ENCODE measurements around the gene SLIT3.

The SLIT3 gene

DNA sequence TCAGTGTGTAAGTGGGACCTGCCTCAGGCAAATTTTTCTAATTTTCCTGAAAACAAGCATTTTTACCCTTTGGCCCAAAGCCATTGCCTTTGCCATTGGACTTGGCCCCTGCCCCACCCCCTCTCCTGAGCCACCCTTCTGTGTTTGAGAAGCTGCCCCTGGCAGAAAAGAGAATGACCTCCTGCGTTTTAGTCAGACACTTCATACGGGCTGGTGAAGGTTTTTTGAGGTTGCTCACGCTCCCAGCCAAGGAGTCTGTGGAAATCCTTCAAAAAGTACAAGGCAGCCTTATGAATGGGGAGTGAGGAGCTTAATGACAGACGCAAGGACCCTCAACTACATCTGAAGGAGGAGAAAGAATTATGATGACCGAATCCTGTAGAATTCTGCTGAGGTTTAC lies 308.9 kb downstream of the SLIT3 start:
- no peak for DNase-seq (ENCODE audit: low spot score)

GRCh38 chr5:168991311-168991710 lies 309.6 kb downstream of the SLIT3 start:
- DNase-seq (ENCODE audit: low spot score), result no peak

- no peak for DNase-seq (ENCODE audit: low spot score)
Observed at GRCh38 chr5:168990679-168991078, 310.3 kb downstream of the SLIT3 start.

DNA sequence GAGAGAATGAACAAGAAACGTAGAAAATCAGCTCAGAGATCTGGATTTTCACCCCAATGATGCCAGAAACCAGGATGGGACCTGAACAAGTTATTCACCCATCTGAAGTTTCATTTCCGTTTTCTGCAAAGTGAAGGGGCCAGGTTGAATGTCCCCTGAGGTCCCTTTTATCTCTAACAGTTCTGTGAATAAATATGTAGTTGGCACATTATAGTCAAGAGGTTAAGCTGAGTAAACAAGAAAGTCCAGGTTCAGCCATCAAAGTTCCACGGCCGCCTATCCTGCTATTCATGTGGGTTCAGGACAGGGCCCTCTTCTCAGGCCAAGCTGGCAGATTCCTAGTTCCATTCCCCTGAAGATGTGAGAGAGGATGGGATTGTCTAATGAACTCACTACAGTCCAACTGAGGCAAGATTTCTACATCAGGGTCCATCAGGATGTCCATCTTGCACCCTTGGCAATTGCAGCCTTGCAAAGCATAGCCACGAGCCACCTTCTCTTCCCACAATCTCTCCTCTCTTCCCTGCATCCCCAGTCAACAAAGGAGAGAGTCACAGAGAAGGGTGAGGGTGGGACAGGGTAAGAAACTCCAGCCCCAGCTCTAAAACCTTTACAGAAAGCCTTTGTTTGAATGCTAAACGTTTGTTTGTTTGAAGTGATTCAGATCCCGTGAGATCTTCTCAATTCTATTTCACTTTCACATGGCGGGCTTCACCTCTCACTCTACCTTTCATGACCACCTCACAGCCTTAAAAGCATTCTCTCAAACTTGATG lies 311.0 kb downstream of the SLIT3 start:
- DNase-seq (ENCODE audit: low spot score), result no peak

- DNase-seq (ENCODE audit: low spot score), result no peak
Observed at GRCh38 chr5:168988699-168989098, 312.2 kb downstream of the SLIT3 start.

- DNase-seq (ENCODE audit: low spot score), result peak; percentile 86
Observed at GRCh38 chr5:168987543-168988300, 313.2 kb downstream of the SLIT3 start.

GRCh38 chr5:168985454-168985853 lies 315.5 kb downstream of the SLIT3 start:
- no peak for DNase-seq (ENCODE audit: low spot score)

- no peak for DNase-seq (ENCODE audit: low spot score)
Observed at GRCh38 chr5:168984135-168984675, 316.7 kb downstream of the SLIT3 start.

GRCh38 chr5:168979135-168979534 lies 321.8 kb downstream of the SLIT3 start:
- DNase-seq (ENCODE audit: low spot score), result no peak

DNA sequence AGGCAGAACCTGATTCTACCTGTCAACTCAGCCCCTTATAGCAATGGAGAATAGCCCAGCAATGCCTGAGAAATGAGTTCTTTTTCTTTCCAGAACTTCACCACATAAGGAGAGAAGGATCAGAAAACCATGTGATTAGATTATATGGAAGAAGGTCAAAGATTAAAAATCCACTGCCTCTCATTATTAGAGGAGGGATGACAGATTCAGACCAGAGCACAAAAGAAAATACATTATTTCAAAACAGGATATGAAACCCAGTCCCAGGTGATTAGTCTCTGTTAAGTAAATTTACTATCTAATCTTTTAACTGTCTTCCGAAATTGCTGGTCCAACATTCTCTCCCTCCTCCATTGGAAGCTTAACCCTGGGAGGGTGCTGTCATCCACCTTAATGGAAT lies 322.4 kb downstream of the SLIT3 start:
- no peak for DNase-seq (ENCODE audit: low spot score)

DNA sequence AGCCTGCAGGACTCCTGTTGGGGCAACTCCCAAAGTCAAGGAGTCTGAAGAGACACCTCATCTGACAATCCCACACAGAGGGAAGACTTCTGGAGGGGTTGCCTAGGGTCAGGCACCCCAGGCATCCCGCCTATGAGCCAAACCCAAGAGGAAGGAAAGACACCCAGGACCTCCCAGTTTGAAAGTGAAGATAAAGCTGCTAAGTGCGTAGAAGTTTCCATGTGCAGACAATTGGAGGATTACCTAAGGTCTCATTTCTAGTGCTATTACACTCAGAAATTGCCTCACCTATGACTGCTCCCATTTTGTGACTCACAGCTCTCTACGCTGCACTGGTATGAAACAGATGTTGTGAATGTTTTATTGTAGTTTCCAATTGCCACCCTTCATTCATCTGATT lies 322.9 kb downstream of the SLIT3 start:
- DNase-seq (ENCODE audit: low spot score), result no peak

DNA sequence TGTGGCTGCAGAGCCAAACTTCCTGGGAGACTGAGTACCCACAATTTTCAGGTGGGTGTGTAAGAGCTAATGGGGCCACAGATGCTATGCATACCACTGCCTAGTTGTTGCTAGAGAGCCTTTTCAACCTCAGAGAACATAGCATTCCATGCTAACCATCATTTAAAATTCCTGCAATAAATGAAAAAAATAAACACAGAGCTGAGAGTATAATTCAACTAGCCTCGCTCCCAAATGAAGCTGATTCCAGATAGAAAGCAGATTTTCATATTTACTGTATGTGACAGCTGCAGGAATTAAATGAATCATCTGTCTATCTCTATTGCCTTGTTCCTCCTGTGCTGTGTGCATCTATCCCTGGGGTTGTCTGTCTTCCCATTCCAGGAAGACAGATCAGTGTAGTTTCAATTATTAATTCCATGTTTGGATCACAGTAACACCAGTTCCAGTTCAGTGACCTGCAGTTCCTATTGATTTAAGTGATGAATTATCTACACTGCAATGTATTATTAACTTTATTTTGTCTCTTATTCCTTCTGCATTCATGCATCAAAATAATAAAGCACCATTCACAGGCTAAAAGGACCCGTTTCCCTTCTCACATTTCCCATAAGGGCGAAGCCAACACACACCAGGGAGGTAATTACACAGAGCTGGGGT lies 324.5 kb downstream of the SLIT3 start:
- no peak for DNase-seq (ENCODE audit: low spot score)

DNA sequence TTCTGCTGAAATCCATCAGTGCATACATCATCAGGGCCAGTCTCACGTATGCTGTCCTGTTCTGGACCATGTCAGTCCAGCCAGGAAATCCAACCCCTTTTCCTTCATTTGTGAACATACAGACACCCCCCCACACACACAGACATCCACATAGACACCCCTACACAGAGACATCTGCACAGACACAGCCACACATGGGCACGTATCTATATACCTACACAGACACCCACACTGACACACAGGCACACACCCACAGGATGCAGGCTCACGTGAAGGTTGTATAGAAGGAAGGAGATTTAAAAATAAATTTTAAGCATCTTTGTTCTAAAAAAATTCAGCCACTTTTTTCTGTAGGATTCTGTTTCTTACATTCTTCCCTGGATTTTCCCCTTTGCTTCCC lies 325.6 kb downstream of the SLIT3 start:
- DNase-seq (ENCODE audit: low spot score), result no peak

DNA sequence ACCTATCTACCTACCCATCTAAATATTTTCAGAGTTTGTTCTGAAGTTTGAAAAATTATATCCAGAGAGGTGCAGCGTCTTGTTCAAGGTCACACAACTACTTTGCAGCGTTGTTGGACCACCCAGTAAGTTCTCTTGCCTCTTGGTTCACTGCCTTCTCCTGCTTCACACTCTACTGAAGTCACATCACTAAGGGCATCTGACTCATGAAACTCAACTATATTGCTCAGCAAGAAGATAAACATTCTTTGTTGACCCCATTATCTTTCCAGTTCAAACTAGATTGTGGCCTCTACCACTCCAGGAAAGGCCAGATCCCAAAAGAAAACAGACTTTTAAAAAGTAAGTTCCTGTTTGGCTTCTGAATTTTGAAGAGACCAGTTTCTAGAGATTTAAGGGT lies 326.9 kb downstream of the SLIT3 start:
- DNase-seq (ENCODE audit: low spot score), result no peak

DNA sequence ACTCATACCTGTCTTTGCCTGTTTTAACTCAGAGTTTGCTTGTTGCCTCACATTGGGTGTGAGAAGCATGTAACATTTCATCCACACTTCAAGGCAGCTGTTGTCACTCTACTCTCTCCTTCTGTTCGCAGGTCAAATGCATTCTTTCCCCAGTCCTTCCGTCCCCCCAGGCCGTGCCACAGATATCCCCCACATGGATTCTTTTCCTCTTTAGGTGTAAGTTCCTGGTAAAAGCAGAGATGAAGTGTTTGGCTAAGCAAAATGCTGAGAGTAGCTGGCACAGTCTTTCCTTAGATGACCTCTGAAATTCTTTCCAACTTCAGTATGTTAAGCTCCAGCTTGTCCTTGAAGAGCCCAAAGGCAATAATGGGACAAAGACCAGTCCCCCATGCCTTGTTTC lies 328.2 kb downstream of the SLIT3 start:
- no peak for DNase-seq (ENCODE audit: low spot score)

DNA sequence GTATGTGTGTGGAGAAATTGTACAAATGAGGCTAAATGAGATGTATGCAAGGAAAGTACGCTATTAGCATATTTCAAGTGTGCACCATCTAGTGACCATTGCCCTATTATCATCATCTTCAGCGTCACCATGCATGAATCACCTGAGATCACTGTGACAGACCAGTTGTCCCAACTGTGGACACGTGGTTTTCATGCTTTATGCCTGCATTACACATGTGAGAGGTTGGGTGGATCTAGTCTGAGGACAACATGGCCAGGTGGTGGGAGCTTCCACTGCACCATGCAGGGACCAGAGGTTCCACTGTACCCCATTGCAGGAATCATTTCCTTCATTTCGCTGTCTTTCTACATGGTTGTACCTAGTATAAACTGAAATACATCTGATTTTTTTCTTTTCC lies 329.8 kb downstream of the SLIT3 start:
- DNase-seq (ENCODE audit: low spot score), result no peak

GRCh38 chr5:168969326-168969886 lies 331.5 kb downstream of the SLIT3 start:
- peak; percentile 42 for DNase-seq (ENCODE audit: low spot score)

DNA sequence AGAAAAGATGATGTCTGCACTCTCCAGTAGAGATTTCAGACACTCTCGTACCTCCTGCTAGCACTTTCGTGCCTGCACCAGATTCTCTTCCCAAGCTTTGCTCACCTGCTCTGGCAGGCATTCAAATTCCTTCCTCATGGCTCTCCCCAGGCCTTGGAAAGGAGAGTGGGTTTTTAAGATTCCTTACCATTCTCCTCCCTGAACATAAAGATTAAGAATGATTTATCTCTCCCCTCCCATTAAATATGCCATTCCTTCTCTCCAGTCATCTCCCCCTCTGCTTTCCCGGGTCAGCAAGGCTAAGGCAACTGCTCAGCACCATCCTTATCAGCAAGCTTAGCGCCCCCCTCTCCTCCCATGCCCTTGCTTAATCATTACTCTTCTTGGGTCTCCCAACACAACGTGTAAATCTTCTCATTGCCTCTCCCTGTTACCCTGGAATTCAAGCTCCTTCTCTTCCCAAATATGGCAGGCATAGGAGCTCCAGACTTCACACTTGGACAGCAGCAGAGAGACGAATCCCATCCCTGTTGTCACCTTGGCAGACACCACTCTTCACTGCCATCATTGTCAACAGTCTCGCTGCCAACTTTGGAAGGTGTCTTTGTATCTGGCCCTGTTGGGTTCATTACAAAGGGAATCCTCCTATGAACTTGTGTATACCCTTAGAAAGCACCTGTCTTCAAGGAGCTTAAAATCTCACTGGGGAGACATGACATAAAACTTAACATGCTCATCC lies 332.9 kb downstream of the SLIT3 start:
- peak; percentile 51 for DNase-seq (ENCODE audit: low spot score)

DNA sequence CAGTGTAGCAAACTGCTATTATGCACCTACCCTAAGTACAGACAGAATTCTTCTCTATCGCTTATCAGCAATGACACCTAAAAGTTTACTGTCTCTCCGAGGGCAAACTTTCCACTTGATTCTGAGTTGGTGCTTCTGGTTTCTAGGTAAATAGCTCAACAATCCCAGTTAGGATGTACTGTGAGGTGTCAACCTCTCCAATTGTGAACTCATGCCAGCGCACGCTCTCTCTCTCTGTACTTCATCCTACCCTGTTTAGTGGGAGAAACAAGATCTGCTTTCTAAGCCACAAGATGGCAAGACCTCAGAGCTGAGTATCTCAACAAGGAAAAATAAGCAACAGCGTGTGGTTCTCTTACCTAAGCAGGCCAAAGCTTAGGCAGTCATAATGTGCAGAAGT lies 335.3 kb downstream of the SLIT3 start:
- no peak for DNase-seq (ENCODE audit: low spot score)

DNA sequence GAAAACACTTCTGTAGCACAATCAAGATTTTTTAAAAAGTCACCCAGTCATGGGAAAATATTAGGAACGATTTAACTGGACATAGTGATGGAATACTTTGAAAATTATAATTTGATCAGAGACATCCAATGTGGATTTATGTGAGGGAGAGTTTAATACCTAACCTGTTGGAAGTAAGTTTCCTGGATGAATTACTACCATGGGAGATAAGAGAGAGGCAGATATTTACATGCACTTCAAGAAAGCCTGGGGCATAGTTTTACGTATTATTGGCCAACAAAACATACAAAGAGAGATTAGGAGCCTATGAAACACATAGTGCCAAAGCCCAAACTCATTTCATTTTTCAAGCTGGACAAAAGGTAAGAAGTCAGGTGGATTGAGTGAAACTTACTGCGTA lies 336.8 kb downstream of the SLIT3 start:
- DNase-seq (ENCODE audit: low spot score), result no peak

GRCh38 chr5:168962306-168962705 lies 338.6 kb downstream of the SLIT3 start:
- DNase-seq (ENCODE audit: low spot score), result no peak

DNA sequence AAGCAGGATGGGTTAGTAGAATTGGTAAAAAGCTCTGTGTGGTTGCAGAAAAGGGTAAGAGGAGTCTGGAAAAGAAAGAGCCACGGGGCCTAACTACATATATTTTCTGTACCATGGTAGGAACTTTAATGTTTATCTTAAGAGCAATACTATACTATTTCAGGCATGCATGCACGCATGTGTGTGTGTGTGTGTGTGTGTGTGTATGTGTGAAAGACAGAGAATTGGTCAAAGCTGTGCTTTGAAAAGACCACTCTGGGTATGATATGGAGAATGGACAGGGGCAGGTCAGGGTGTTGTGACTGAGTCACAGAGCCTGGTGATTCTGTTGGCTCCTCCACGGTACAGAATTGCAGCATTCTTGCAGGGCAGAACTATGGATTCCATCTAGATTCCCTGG lies 339.3 kb downstream of the SLIT3 start:
- no peak for DNase-seq (ENCODE audit: low spot score)
